ENCODE measurements around the gene FRMD5.
A peak's percentile ranks its signal among the peaks of the same experiment; 100 is the strongest.
"Not testable (repeated sequence)": the region's sequence is repeated elsewhere in the genome, so short reads cannot be mapped to it uniquely, and the experiment has no call there.

FRMD5 gene

GRCh38 chr15:43872416-43873020 is 322.6 kb downstream of the FRMD5 start:
- no peaks in the 10 kb centered on the region for H3K9me3 Mint-ChIP-seq
- peaks cover 18% of the 10 kb centered on the region for H3K36me3 Mint-ChIP-seq (ENCODE audit: low read depth)

DNA sequence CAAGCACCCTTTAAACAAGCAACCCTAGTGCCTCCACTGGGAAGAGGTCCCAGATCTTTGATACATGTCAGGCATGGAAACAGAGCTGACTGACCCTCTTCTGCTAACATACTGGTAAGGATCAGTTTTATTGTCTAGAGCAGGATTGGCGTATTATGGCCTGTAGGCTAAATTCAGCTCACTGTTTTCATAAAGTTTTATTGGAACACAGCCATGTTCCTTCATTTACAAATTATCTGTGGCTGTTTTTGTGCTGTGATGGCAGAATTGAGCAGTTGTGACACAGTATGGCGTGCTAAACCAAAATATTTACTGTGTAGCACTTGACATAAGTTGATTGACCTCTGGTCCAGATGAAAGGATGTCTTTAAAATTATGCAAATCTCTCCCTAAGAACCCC is 323.2 kb downstream of the FRMD5 start:
- Mint-ChIP-seq H3K9me3 (no peaks in the 10 kb centered on the region), H3K27me3 (ENCODE audit: low read depth) (no peaks in the 10 kb centered on the region), H3K27ac (no peak overlapping the region), H3K4me1 (ENCODE audit: low read depth) (peaks cover 4% of the 10 kb centered on the region), H3K36me3 (ENCODE audit: low read depth) (peaks cover 23% of the 10 kb centered on the region), H3K4me3 (no peak overlapping the region)

More at GRCh38 chr15:43872416-43873020, 322.6 kb downstream of the FRMD5 start:
- Mint-ChIP-seq H3K4me1 (ENCODE audit: low read depth) (peaks cover 3% of the 10 kb centered on the region), H3K27me3 (ENCODE audit: low read depth) (no peaks in the 10 kb centered on the region), H3K27ac (no peak overlapping the region), H3K4me3 (no peak overlapping the region)

GRCh38 chr15:43868406-43868805 is 326.7 kb downstream of the FRMD5 start:
- Mint-ChIP-seq H3K27me3 (ENCODE audit: low read depth) (no peaks in the 10 kb centered on the region), H3K27ac (no peak overlapping the region), H3K9me3 (no peaks in the 10 kb centered on the region), H3K36me3 (ENCODE audit: low read depth) (peaks cover 20% of the 10 kb centered on the region), H3K4me1 (ENCODE audit: low read depth) (peaks cover 4% of the 10 kb centered on the region), H3K4me3 (no peak overlapping the region)

DNA sequence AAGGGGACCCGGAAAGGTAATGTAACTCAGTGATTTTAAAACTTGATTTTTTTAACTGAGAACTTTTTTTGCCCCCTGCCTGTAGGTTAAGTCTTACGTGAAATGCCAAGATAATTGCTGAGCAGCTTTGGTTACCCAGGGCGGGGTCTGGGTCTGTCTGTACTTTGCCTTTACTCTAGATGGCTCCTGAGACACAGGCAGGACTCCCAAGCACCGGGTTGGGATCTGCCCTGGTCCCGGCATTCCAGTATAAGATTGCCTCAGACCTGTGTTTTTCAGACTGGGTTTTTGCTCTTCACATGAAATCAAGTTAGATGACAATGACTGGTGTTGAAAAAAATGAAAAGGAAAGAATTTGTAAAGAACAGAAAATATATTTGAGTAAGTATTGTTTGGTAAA is 328.0 kb downstream of the FRMD5 start:
- H3K27ac Mint-ChIP-seq, result no peak overlapping the region
- H3K9me3 Mint-ChIP-seq, result no peaks in the 10 kb centered on the region
- H3K27me3 Mint-ChIP-seq (ENCODE audit: low read depth), result no peaks in the 10 kb centered on the region
- H3K4me1 Mint-ChIP-seq (ENCODE audit: low read depth), result peaks cover 2% of the 10 kb centered on the region
- H3K36me3 Mint-ChIP-seq (ENCODE audit: low read depth), result peaks cover 18% of the 10 kb centered on the region
- no peak overlapping the region for H3K4me3 Mint-ChIP-seq

DNA sequence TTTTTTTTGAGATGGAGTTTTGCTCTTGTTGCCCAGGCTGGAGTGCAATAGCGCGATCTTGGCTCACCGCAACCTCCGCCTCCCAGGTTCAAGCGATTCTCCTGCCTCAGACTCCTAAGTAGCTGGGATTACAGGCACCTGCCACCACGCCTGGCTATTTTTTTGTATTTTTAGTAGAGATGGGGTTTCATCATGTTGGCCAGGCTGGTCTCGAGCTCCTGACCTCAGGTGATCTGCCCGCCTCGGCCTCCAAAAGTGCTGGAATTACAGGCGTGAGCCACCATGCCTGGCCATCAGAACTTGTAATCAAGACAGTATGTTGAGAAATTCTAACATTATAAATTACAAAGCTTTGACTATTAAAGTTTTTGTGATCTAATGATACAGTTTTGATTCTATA is 328.4 kb downstream of the FRMD5 start:
- H3K9me3 Mint-ChIP-seq; H3K27ac Mint-ChIP-seq; H3K4me1 Mint-ChIP-seq (ENCODE audit: low read depth); H3K27me3 Mint-ChIP-seq (ENCODE audit: low read depth); H3K4me3 Mint-ChIP-seq: not testable (repeated sequence)
- H3K36me3 Mint-ChIP-seq (ENCODE audit: low read depth), result peaks cover 14% of the 10 kb centered on the region

DNA sequence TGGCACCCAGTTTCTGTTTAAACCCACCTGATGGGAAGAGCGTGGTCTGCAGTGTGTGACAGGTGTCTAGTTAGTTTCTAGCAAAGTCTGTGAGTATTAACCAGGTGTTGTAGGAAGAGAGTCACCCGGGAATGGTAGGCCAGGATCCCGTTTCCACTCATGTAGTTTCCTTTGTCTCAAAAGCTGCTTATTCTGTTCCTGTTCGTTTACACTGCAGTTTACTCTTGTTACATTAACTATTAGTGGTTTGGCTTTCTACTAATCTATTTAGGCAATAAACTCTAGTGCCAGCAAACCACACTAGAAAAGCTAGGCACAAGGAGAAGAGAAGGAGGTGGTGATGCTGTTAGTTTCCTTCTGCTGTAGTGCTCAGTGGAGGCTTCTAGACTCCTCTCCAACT is 335.5 kb downstream of the FRMD5 start:
- no peak overlapping the region for H3K27ac Mint-ChIP-seq
- H3K27me3 Mint-ChIP-seq (ENCODE audit: low read depth), result no peaks in the 10 kb centered on the region
- peaks cover 41% of the 10 kb centered on the region for H3K36me3 Mint-ChIP-seq (ENCODE audit: low read depth)
- H3K9me3 Mint-ChIP-seq, result no peaks in the 10 kb centered on the region
- no peaks in the 10 kb centered on the region for H3K4me1 Mint-ChIP-seq (ENCODE audit: low read depth)
- H3K4me3 Mint-ChIP-seq, result no peak overlapping the region

DNA sequence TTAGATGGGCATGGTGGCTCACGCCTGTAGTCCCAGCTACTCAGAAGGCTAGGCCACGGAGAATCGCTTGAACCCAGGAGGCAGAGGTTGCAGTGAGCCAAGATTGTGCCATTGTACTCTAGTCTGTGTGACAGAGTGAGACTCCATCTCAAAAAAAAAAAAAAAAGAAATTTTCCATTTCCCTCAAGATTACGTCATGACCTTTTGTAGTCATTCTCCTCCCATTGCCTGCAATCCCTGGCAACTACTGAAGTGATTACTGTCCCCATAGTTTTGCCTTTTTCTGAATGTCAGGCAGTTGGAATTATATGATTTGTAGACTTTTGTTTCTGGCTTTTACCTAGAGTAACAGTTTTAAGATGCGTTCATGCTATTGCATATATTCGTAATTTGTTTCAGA is 340.3 kb downstream of the FRMD5 start:
- H3K4me1 Mint-ChIP-seq (ENCODE audit: low read depth), result no peaks in the 10 kb centered on the region
- peaks cover 49% of the 10 kb centered on the region for H3K36me3 Mint-ChIP-seq (ENCODE audit: low read depth)
- H3K27ac Mint-ChIP-seq, result no peak overlapping the region
- H3K27me3 Mint-ChIP-seq (ENCODE audit: low read depth), result no peaks in the 10 kb centered on the region
- H3K4me3 Mint-ChIP-seq, result no peak overlapping the region
- no peaks in the 10 kb centered on the region for H3K9me3 Mint-ChIP-seq

DNA sequence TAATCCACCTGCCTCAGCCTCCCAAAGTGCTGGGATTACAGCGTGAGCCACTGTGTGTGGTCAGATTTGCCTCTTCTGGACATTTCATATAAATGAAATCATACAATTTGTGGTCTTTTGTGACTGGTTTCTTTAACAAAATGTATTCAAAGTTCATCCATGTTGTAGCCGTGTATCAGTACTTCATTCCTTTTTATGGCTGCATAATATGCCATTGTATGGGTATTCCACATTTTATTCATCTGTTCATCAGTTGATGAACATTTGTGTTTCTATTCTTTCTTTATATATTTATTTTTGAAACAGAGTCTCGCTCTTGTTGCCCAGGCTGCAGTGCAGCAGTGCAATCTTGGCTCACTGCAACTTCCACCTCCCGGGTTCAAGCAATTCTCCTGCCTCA is 342.5 kb downstream of the FRMD5 start:
- Mint-ChIP-seq H3K27me3 (ENCODE audit: low read depth) (no peaks in the 10 kb centered on the region), H3K4me3 (no peak overlapping the region), H3K4me1 (ENCODE audit: low read depth) (no peaks in the 10 kb centered on the region), H3K36me3 (ENCODE audit: low read depth) (peaks cover 37% of the 10 kb centered on the region), H3K27ac (no peak overlapping the region), H3K9me3 (no peaks in the 10 kb centered on the region)

GRCh38 chr15:43851251-43851650 is 343.8 kb downstream of the FRMD5 start:
- Mint-ChIP-seq H3K27ac (no peak overlapping the region), H3K4me1 (ENCODE audit: low read depth) (no peaks in the 10 kb centered on the region), H3K4me3 (no peak overlapping the region), H3K36me3 (ENCODE audit: low read depth) (peaks cover 33% of the 10 kb centered on the region), H3K9me3 (no peaks in the 10 kb centered on the region), H3K27me3 (ENCODE audit: low read depth) (no peaks in the 10 kb centered on the region)

GRCh38 chr15:43845421-43845820 is 349.6 kb downstream of the FRMD5 start:
- no peak overlapping the region for H3K27ac Mint-ChIP-seq
- peaks cover 2% of the 10 kb centered on the region for H3K4me1 Mint-ChIP-seq (ENCODE audit: low read depth)
- H3K4me3 Mint-ChIP-seq, result no peak overlapping the region
- peaks cover 28% of the 10 kb centered on the region for H3K36me3 Mint-ChIP-seq (ENCODE audit: low read depth)
- no peaks in the 10 kb centered on the region for H3K27me3 Mint-ChIP-seq (ENCODE audit: low read depth)
- no peaks in the 10 kb centered on the region for H3K9me3 Mint-ChIP-seq

- H3K27ac Mint-ChIP-seq; H3K4me3 Mint-ChIP-seq; H3K9me3 Mint-ChIP-seq; H3K27me3 Mint-ChIP-seq (ENCODE audit: low read depth): not testable (repeated sequence)
- Mint-ChIP-seq H3K36me3 (ENCODE audit: low read depth) (peaks cover 42% of the 10 kb centered on the region), H3K4me1 (ENCODE audit: low read depth) (peaks cover 33% of the 10 kb centered on the region)
Observed at GRCh38 chr15:43832485-43832884, 362.6 kb downstream of the FRMD5 start.

DNA sequence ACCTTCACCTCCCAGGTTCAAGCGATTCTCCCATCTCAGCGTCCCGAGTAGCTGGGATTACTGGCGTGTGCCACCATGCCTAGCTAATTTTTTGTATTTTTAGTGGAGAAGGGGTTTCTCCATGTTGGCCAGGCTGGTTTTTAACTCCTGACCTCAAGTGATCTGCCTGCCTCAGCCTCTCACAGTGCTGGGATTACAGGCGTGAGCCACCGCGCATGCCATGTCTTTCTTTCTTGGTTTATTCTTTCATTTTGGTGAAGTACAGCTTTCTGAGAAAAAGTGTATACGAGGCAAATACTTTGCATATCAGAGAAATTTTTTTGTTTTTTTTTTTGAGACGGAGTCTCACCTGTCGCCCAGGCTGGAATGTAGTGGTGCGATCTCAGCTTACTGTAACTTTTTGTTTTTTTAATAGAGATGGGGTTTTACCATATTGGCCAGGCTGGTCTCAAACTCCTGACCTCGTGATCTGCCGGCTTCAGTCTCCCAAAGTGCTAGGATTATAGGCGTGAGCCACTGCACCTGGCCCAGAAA is 363.5 kb downstream of the FRMD5 start:
- H3K4me3 Mint-ChIP-seq, result peak overlapping the region; percentile 47
- H3K4me1 Mint-ChIP-seq (ENCODE audit: low read depth), result peaks cover 33% of the 10 kb centered on the region
- H3K27me3 Mint-ChIP-seq (ENCODE audit: low read depth); H3K9me3 Mint-ChIP-seq: not testable (repeated sequence)
- peak overlapping the region; percentile 54 for H3K27ac Mint-ChIP-seq
- H3K36me3 Mint-ChIP-seq (ENCODE audit: low read depth), result peaks cover 38% of the 10 kb centered on the region

DNA sequence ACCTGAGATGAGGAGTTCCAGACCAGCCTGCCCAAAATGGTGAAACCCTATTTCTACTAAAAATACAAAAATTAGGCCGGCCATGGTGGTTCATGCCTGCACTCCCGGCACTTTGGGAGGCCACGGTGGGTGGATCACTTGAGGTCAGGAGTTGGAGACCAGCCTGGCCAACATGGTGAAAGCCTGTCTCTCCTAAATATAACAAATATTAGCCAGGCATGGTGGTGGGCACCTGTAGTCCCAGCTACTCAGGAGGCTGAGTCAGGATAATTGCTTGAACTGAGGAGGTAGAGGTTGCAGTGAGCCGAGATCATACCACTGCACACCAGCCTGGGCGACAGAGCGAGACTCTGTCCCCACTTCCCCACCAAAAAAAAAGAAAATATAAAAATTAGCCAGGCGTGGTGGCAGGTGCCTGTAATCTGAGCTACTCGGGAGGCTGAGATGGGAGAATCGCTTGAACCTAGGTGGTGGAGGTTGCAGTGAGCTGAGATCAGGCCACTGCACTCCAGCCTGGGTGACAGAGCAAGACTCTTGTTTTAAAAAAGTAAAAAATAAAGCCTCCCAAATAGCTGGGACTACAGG is 364.3 kb downstream of the FRMD5 start:
- H3K9me3 Mint-ChIP-seq; H3K4me3 Mint-ChIP-seq; H3K27ac Mint-ChIP-seq; H3K27me3 Mint-ChIP-seq (ENCODE audit: low read depth): not testable (repeated sequence)
- H3K4me1 Mint-ChIP-seq (ENCODE audit: low read depth), result peaks cover 32% of the 10 kb centered on the region
- peaks cover 31% of the 10 kb centered on the region for H3K36me3 Mint-ChIP-seq (ENCODE audit: low read depth)

DNA sequence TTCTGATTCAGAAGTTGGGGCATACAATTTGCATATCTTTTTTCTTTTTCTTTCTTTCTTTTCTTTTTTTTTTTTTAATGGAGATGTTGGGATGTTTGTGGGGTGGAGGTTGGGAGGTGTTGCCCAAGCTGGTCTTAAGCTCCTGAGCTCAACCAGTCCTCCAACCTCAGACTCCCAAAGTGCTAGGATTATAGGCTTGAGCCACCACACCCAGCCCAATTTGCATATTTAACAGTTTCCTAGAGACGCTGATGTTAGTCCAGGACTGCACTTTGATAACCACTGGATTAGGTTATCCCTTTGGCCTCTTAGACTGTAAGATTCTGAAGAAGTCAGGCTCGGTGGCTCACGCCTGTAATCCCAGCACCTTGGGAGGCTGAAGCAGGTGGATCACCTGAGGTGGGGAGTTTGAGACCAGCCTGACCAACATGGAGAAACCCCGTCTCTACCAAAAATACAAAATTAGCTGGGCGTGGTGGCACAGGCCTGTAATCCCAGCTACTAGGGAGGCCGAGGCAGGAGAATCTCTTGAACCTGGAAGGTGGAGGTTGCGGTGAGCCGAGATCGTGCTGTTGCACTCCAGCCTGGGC is 365.0 kb downstream of the FRMD5 start:
- Mint-ChIP-seq H3K36me3 (ENCODE audit: low read depth) (peaks cover 27% of the 10 kb centered on the region), H3K27ac (peak overlapping the region; percentile 34), H3K4me1 (ENCODE audit: low read depth) (peaks cover 32% of the 10 kb centered on the region), H3K4me3 (peak overlapping the region; percentile 44)
- H3K9me3 Mint-ChIP-seq; H3K27me3 Mint-ChIP-seq (ENCODE audit: low read depth): not testable (repeated sequence)

GRCh38 chr15:43828061-43828657 is 366.9 kb downstream of the FRMD5 start:
- Mint-ChIP-seq H3K36me3 (ENCODE audit: low read depth) (peaks cover 24% of the 10 kb centered on the region), H3K27me3 (ENCODE audit: low read depth) (no peaks in the 10 kb centered on the region), H3K27ac (peak overlapping the region; percentile 90), H3K4me3 (peak overlapping the region; percentile 90), H3K4me1 (ENCODE audit: low read depth) (peaks cover 36% of the 10 kb centered on the region), H3K9me3 (no peaks in the 10 kb centered on the region)

All from T-helper 1 cell treated with Interleukin-12 subunit alpha and Interleukin-12 subunit beta and Interleukin-4 antibody, amounts not matched to agents 30 μg/mL and 1 μg/mL, for 36 hours (primary cell).